Measurements from ENCODE around the gene COX19. TPM values are rescaled to one million over a fixed set of nuclear protein-coding genes. Genes with fewer than 3 reads are reported as not detected.

Gene COX19
- total RNA-seq, 1 experiment from 2014 or later: 14.4 TPM

DNA sequence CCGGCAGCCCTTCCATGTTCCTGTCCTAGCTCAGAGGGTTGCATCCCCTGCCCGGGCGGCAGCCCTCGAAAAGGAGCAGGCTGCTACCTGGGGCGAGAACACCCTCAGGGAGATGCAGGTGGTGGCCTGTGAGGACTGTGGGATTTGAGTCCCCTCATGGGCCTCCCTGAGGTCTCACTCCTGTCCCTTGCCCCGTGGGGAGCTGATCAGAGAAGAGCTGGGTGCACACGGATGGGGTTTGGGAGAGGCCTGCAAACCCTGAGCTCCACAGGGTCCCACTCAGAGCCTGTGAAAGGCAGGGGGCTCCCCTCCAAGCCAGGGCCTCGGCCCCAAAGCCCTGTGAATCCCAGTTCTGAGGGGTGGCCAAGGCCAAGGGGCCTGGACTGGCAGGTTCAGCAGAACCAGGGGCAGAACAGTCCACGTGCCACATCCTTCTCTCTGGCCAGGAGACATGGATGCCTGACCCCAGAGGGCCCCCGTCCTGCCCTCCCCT is 7.2 kb upstream of the COX19 start:
- Histone ChIP-seq H3K27ac (ENCODE audit: low read length) (no peak overlapping the region), H3K4me3 (ENCODE audit: low read depth in 2 of 2, low read length in 2 of 2) (no peak overlapping the region), H3K4me1 (ENCODE audit: control insufficient read depth, insufficient read depth, low read length) (peaks cover 28% of the 10 kb centered on the region), H3K36me3 (ENCODE audit: control insufficient read depth, insufficient read depth, low read length) (no peaks in the 10 kb centered on the region), H3K9me3 (ENCODE audit: control insufficient read depth, insufficient read depth, low read depth, low read length) (no peaks in the 10 kb centered on the region), H3K27me3 (ENCODE audit: control insufficient read depth, insufficient read depth, low read length) (no peaks in the 10 kb centered on the region)
- ATAC-seq (no peak), DNase-seq (ENCODE audit: low read depth, low spot score) (no peak)
- ChIA-PET CTCF (no interaction called here), POLR2A (interaction anchor here (0.7 kb wide), 1 partner anchor 31 kb away, joined by 5 read pairs; no protein-coding TSS in a partner anchor)
- TF ChIP-seq POLR2AphosphoS5 (IDR thresholded peaks at IDR 0.05; ENCODE audit: low read depth, low read length): no peak
- no peak for TF ChIP-seq CTCF (IDR thresholded peaks at IDR 0.05)
- TF ChIP-seq SIN3A (IDR thresholded peaks at IDR 0.05; ENCODE audit: borderline replicate concordance, insufficient read depth, low read depth, low read length): no peak
- TF ChIP-seq TCF7L2 (IDR thresholded peaks at IDR 0.05; ENCODE audit: low read depth, low read length): no peak
- TF ChIP-seq, protein P1, sequence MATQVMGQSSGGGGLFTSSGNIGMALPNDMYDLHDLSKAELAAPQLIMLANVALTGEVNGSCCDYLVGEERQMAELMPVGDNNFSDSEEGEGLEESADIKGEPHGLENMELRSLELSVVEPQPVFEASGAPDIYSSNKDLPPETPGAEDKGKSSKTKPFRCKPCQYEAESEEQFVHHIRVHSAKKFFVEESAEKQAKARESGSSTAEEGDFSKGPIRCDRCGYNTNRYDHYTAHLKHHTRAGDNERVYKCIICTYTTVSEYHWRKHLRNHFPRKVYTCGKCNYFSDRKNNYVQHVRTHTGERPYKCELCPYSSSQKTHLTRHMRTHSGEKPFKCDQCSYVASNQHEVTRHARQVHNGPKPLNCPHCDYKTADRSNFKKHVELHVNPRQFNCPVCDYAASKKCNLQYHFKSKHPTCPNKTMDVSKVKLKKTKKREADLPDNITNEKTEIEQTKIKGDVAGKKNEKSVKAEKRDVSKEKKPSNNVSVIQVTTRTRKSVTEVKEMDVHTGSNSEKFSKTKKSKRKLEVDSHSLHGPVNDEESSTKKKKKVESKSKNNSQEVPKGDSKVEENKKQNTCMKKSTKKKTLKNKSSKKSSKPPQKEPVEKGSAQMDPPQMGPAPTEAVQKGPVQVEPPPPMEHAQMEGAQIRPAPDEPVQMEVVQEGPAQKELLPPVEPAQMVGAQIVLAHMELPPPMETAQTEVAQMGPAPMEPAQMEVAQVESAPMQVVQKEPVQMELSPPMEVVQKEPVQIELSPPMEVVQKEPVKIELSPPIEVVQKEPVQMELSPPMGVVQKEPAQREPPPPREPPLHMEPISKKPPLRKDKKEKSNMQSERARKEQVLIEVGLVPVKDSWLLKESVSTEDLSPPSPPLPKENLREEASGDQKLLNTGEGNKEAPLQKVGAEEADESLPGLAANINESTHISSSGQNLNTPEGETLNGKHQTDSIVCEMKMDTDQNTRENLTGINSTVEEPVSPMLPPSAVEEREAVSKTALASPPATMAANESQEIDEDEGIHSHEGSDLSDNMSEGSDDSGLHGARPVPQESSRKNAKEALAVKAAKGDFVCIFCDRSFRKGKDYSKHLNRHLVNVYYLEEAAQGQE (IDR thresholded peaks at IDR 0.05; ENCODE audit: insufficient read depth in 1 of 2, low read depth in 2 of 2, low read length in 1 of 2): no peak
- intact Hi-C loops (cut with micrococcal nuclease; ENCODE audit: unreplicated experiment): no loop called here
- in situ Hi-C loops (cut with HindIII; ENCODE audit: low pct_unique_long_range_greater_than_20kb, low sequenced_read_pairs): no loop called here
- no TSS peak for BruUV-seq (replicated peaks)

GRCh38 chr7:981793-982510 is 6.6 kb upstream of the COX19 start:
- Histone ChIP-seq H3K4me3 (ENCODE audit: low read depth in 2 of 2, low read length in 2 of 2) (no peak overlapping the region), H3K4me1 (ENCODE audit: control insufficient read depth, insufficient read depth, low read length) (peaks cover 28% of the 10 kb centered on the region), H3K36me3 (ENCODE audit: control insufficient read depth, insufficient read depth, low read length) (no peaks in the 10 kb centered on the region), H3K27me3 (ENCODE audit: control insufficient read depth, insufficient read depth, low read length) (no peaks in the 10 kb centered on the region), H3K9me3 (ENCODE audit: control insufficient read depth, insufficient read depth, low read depth, low read length) (no peaks in the 10 kb centered on the region), H3K27ac (ENCODE audit: low read length) (no peak overlapping the region)
- CTCF ChIA-PET: no interaction called here
- intact Hi-C loops (cut with micrococcal nuclease; ENCODE audit: unreplicated experiment) (no loop called here), in situ Hi-C loops (cut with HindIII; ENCODE audit: low pct_unique_long_range_greater_than_20kb, low sequenced_read_pairs) (no loop called here)
- POLR2A ChIA-PET: no interaction called here
- ATAC-seq (no peak), DNase-seq (ENCODE audit: low read depth, low spot score) (no peak)
- no TSS peak for BruUV-seq (replicated peaks)
- TF ChIP-seq CTCF (IDR thresholded peaks at IDR 0.05): no peak
- TF ChIP-seq SIN3A (IDR thresholded peaks at IDR 0.05; ENCODE audit: borderline replicate concordance, insufficient read depth, low read depth, low read length): no peak
- TF ChIP-seq, protein P1 (IDR thresholded peaks at IDR 0.05; ENCODE audit: insufficient read depth in 1 of 2, low read depth in 2 of 2, low read length in 1 of 2): no peak
- no peak for TF ChIP-seq TCF7L2 (IDR thresholded peaks at IDR 0.05; ENCODE audit: low read depth, low read length)

Measured in Panc1 (cell line).